Common myeloid progenitor, CD34-positive (primary cell): ENCODE results near the gene CADM2.
"Not testable (repeated sequence)": the region's sequence is repeated elsewhere in the genome, so short reads cannot be mapped to it uniquely, and the experiment has no call there.

ENCODE experiments used
- CTCF ChIA-PET: fragments of 350-600 bp; sonication (Branson Sonifier 250); formaldehyde crosslinking; loops from one replicate; lab custom pipeline; 2021; ENCODE audit warnings: antibody characterized with exemption; lab: Charles Lee
- POLR2A ChIA-PET: fragments of 350-600 bp; sonication (Branson Sonifier 250); formaldehyde crosslinking; loops from one replicate; lab custom pipeline; 2021; ENCODE audit warnings: antibody characterized with exemption; lab: Charles Lee
- DNase-seq, 3 donors: peaks; one replicate each; pipeline versions ENCODE4 v3.0.0 to v3.0.0-alpha.2; 2013
- H3K27ac ChIP-seq, 2 experiments: 1 replicate in 1 of 2; 2 replicates in 1 of 2; pipeline ENCODE4 v1.7.0; 2013; ENCODE audit warnings: inconsistent platforms in 2 of 2, low read length in 2 of 2, mild to moderate bottlenecking in 2 of 2, low read depth in 1 of 2, moderate library complexity in 1 of 2; ENCODE audit not compliant: severe bottlenecking in 2 of 2, insufficient read depth in 1 of 2, poor library complexity in 1 of 2
- H3K27me3 ChIP-seq, 5 experiments: replicated peaks in 2 of 5; 1 replicate in 3 of 5; 2 replicates in 2 of 5; pipeline versions ENCODE4 v1.6.1 to v1.7.0; 2013; ENCODE audit warnings: low read length in 4 of 5, mild to moderate bottlenecking in 2 of 5, moderate library complexity in 2 of 5, inconsistent platforms in 1 of 5; ENCODE audit not compliant: insufficient read depth in 5 of 5, control insufficient read depth in 4 of 5
- H3K36me3 ChIP-seq, 4 experiments: 1 replicate in 2 of 4; 2 replicates in 2 of 4; pipeline versions ENCODE4 v1.6.1 to v1.7.0; 2013; ENCODE audit warnings: low read length in 3 of 4, control low read depth in 1 of 4, mild to moderate bottlenecking in 1 of 4; ENCODE audit not compliant: control insufficient read depth in 4 of 4, insufficient read depth in 4 of 4
- H3K4me1 ChIP-seq, 4 experiments: 1 replicate in 3 of 4; 2 replicates in 1 of 4; pipeline versions ENCODE4 v1.6.1 to v1.7.1; 2013; ENCODE audit warnings: low read length in 3 of 4, mild to moderate bottlenecking in 3 of 4, control low read depth in 1 of 4, inconsistent platforms in 1 of 4, moderate library complexity in 1 of 4; ENCODE audit not compliant: control insufficient read depth in 4 of 4, insufficient read depth in 4 of 4; ENCODE audit errors: control extremely low read depth in 1 of 4
- H3K4me3 ChIP-seq, 7 experiments: 1 replicate in 4 of 7; 2 replicates in 3 of 7; pipeline versions ENCODE4 v1.5.1 to v1.7.0; 2013; ENCODE audit warnings: mild to moderate bottlenecking in 7 of 7, low read length in 6 of 7, moderate library complexity in 6 of 7, inconsistent platforms in 2 of 7, low read depth in 2 of 7, control low read depth in 1 of 7; ENCODE audit not compliant: insufficient read depth in 4 of 7, control insufficient read depth in 1 of 7; ENCODE audit errors: extremely low read depth in 1 of 7
- H3K9me3 ChIP-seq, 5 experiments: 1 replicate in 4 of 5; 2 replicates in 1 of 5; pipeline versions ENCODE4 v1.6.1 to v1.7.1; 2013; ENCODE audit warnings: low read length in 4 of 5, mild to moderate bottlenecking in 2 of 5, inconsistent platforms in 1 of 5, low read depth in 1 of 5, moderate library complexity in 1 of 5; ENCODE audit not compliant: control insufficient read depth in 4 of 5, insufficient read depth in 2 of 5; ENCODE audit errors: control extremely low read depth in 1 of 5
- WGBS: methylation state at CpG from one replicate; pipeline ENCODE4 v1.1.5; 2013; ENCODE audit not compliant: insufficient coverage; 5-methylcytosine and 5-hydroxymethylcytosine counted together

CADM2 gene

DNA sequence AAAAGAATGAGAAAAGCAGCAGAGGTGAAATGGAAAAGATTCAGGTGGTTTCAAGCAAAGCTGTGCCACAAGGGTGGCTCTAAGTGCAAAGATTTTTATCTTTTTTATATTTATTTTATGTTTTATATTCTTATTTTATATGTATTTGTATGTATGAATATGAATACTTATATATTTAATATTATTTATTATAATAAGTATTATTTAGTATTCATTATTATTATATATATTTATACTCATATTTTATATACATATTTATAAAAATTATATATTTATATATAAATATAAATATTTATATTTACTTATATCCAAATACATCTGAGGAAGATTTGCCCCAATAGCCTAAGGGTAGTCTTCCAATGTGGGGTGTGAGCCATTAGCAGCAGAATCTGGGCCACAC is 1002.0 kb downstream of the CADM2 start:
- Histone ChIP-seq H3K4me1 (no peaks in the 10 kb centered on the region), H3K27ac (no peak overlapping the region), H3K9me3 (peaks cover 0 to 1% (median 0%) of the 10 kb centered on the region in 5 experiments), H3K4me3 (no peak overlapping the region), H3K36me3 (no peaks in the 10 kb centered on the region), H3K27me3 (no peaks in the 10 kb centered on the region)
- ChIA-PET CTCF (no interaction called here), POLR2A (no interaction called here)
- DNase-seq = no peak

GRCh38 chr3:85977615-85978338 is 1019.0 kb downstream of the CADM2 start:
- Histone ChIP-seq H3K36me3 (no peaks in the 10 kb centered on the region), H3K4me3 (no peak overlapping the region), H3K27ac (no peak overlapping the region), H3K27me3 (no peaks in the 10 kb centered on the region), H3K9me3 (no peaks in the 10 kb centered on the region), H3K4me1 (no peaks in the 10 kb centered on the region)
- 78% methylated on average over 4 of the region's 6 CpGs for WGBS
- no peak for DNase-seq
- POLR2A ChIA-PET = no interaction called here
- CTCF ChIA-PET = no interaction called here

DNA sequence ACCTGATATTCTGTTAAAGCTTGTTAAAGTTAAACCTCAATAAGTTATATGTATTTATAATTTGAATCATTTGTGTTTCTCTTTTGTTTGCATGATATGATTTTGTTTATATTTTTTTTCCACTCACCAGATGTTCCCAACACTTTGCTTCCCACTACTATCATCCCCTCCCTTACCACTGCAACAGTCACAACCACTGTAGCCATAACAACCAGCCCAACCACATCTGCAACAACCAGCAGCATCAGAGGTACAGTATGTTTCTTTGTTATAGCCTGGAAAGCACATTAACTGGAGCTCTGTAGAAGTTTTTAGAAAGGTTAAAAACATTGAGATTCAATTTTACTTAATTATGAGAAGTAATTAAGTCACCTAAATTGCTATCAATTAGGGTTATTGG is 1020.2 kb downstream of the CADM2 start:
- no peaks in the 10 kb centered on the region for H3K27me3 ChIP-seq
- H3K4me3 ChIP-seq = no peak overlapping the region
- H3K36me3 ChIP-seq = no peaks in the 10 kb centered on the region
- H3K4me1 ChIP-seq = no peaks in the 10 kb centered on the region
- H3K9me3 ChIP-seq = no peaks in the 10 kb centered on the region
- ChIA-PET CTCF (no interaction called here), POLR2A (no interaction called here)
- no peak for DNase-seq
- H3K27ac ChIP-seq = no peak overlapping the region

DNA sequence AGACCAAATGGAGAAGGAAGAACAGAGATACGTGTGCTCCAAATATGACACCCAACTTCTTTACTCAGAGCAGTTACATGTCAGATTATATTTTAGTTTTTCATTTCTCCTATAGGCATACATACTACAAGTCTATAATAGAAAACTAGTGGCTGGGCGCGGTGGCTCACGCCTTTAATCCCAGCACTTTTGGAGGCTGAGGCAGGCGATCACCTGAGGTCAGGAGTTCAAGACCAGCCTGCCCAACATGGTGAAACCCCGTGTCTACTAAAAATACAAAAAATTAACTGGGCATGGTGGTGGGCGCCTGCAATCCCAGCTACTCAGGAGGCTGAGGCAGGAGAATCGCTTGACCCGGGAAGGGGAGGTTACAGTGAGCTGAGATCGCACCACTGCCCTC is 1030.8 kb downstream of the CADM2 start:
- H3K27ac ChIP-seq, H3K27me3 ChIP-seq, DNase-seq, H3K4me1 ChIP-seq, H3K4me3 ChIP-seq, H3K9me3 ChIP-seq, CTCF ChIA-PET, POLR2A ChIA-PET, H3K36me3 ChIP-seq: not testable (repeated sequence)
- WGBS = 96% methylated on average over 7 of the region's 10 CpGs

DNA sequence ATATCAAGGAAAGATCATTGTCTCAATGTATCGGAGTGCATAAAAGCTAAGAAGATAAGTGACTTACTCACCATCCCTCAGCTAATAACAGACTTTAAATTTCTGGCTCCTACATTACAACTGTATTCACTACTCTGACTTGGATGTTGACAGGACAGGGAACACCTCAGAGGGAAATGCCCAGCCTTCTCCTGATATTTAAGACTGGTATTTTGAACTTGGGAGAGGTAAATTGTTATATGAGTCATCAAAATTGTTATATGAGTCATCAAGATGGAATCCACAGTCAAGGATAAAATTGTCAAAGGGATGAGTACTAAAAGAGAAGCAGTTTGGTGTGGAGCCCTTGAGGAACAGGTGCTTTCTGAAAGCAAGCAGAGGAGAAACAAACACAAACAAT is 1070.8 kb downstream of the CADM2 start:
- H3K4me1 ChIP-seq = no peaks in the 10 kb centered on the region
- H3K4me3 ChIP-seq = no peak overlapping the region
- no peaks in the 10 kb centered on the region for H3K36me3 ChIP-seq
- WGBS = no CpG with 5 or more reads among the region's 1 CpG
- DNase-seq = no peak
- ChIA-PET CTCF (no interaction called here), POLR2A (no interaction called here)
- no peaks in the 10 kb centered on the region for H3K9me3 ChIP-seq
- no peaks in the 10 kb centered on the region for H3K27me3 ChIP-seq
- H3K27ac ChIP-seq = no peak overlapping the region

DNA sequence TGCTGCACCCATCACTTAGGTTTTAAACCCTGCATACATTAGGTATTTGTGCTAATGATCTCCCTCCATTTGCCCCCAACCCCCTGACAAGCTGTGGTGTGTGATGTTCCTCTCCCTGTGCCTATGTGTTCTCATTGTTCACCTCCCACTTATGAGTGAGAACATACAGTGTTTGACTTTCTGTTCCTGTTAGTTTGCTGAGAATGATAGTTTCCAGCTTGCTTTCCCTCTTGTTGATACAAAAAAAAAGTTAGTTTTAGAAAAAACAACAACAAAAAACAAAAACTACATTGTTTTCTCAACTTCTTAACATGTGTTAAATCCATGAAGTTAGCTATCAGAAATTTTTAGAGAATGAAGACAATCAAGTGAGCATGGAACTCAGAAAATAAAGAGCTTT is 1079.1 kb downstream of the CADM2 start:
- Histone ChIP-seq H3K27me3 (no peaks in the 10 kb centered on the region), H3K4me1 (no peaks in the 10 kb centered on the region), H3K9me3 (peaks cover 0 to 4% (median 0%) of the 10 kb centered on the region in 5 experiments), H3K4me3 (no peak overlapping the region), H3K27ac (no peak overlapping the region), H3K36me3 (no peaks in the 10 kb centered on the region)
- ChIA-PET POLR2A (no interaction called here), CTCF (no interaction called here)
- DNase-seq = no peak

DNA sequence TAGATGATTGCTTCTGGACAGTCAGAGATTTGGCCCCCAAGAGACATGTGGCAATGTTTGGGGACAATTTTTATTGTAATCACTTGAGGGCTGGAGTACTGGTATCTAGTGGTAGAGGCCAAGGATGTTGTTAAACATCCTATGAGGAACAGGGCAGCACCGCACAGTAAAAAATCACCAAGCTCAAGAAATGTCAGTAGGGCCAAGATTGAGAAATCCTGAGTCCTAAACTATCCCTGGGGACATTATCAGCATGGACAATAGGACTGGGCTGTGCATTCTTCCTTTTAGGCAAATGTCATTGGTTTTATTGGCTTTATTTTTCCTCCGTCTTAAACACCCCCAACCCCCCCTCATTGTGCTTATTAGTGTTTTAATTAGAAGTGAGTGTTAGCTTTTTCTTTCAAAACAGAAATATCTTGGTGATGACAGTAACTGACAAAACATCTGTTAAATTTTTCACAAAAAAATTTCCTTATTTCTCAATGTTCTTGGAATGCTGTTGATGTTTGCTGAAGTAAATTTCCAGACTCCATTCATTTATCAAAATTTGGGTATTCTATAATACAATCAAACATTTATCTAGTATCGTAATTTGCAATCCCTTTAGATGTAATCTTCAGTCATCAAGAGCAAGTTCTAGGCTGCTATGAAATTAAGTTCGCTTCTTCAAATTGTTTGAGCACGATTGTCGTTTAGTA is 1087.8 kb downstream of the CADM2 start:
- Histone ChIP-seq H3K9me3 (no peaks in the 10 kb centered on the region), H3K36me3 (no peaks in the 10 kb centered on the region), H3K4me3 (no peak overlapping the region), H3K27ac (no peak overlapping the region), H3K4me1 (no peaks in the 10 kb centered on the region), H3K27me3 (no peaks in the 10 kb centered on the region)
- POLR2A ChIA-PET = no interaction called here
- WGBS = 90% methylated on average over 2 of the region's 6 CpGs
- CTCF ChIA-PET = interaction anchor here (0.6 kb wide), 1 partner anchor 1404 kb away, joined by 4 read pairs; no protein-coding TSS in a partner anchor
- DNase-seq = no peak
